ENCODE data around the gene SLX4IP. TPM values are rescaled to one million over a fixed set of nuclear protein-coding genes. Genes with fewer than 3 reads are reported as not detected.

SLX4IP gene
- total RNA-seq, 1 experiment from 2014 or later = 7.4 TPM

DNA sequence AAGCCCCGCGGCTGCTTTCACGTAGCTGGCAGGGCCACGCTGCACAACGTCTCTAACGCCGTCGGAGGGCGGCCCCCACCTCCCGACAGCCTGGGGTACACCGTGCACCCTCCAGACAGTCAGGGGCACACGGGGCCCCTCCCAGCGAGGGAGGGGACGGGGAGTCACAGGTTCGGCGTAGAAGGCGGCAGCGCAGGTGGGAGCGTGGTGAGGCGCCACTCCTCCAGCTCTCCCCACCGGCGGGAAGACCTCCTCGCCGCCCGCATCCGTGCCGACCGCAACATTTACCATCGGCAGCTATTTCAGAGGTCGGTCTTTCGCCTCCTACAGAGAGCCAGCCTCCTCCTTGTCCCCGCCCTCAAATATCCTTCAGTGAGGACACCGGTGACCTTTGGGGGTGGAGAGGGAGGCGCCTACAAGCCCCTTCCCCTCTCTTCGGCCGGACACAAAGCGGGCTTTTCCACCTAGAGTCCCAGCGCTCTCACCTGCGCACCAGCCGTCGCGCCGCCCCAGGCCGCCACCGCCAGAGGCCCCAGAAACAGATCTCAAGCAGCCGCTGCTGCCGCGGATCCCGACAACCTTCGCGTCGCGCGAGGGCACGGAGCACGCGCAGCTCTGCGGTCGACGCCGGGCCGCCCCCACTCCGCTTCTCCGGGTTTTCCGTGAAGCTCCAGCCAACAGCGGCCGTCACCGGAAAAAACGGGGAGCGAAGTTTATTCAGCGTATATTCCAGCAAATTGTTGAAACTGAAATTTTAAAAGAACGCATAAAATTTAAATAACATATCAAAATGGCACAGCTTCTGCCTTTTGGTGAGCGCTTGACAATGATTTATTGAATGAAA lies 1.3 kb upstream of the SLX4IP start, which contains the start of gene MKKS (continued):
- 0 out of 2 replicates have a peak, but pooled peaks have one; percentile 1 for TF ChIP-seq JUN (CRISPR knock-in tag; IDR thresholded peaks at IDR 0.05)
- TF ChIP-seq, protein P1, sequence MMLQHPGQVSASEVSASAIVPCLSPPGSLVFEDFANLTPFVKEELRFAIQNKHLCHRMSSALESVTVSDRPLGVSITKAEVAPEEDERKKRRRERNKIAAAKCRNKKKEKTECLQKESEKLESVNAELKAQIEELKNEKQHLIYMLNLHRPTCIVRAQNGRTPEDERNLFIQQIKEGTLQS (CRISPR knock-in tag; conservative IDR thresholded peaks at IDR 0.05) = no peak
- TF ChIP-seq ZNF317 (CRISPR knock-in tag; IDR thresholded peaks at IDR 0.05; ENCODE audit: borderline replicate concordance, low read depth) = no peak
- TF ChIP-seq SMAD3 (CRISPR knock-in tag; IDR thresholded peaks at IDR 0.05; ENCODE audit: borderline replicate concordance) = peak; percentile 65; the same call in 1 of the 2 replicates
- peak; percentile 62; the same call in 1 of the 2 replicates for TF ChIP-seq ZNF232 (CRISPR knock-in tag; IDR thresholded peaks at IDR 0.05)
- 0 out of 2 replicates have a peak, but pooled peaks have one; percentile 48 for TF ChIP-seq ETV6 (CRISPR knock-in tag; IDR thresholded peaks at IDR 0.05)
- TF ChIP-seq, protein P2, sequence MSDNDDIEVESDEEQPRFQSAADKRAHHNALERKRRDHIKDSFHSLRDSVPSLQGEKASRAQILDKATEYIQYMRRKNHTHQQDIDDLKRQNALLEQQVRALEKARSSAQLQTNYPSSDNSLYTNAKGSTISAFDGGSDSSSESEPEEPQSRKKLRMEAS (CRISPR knock-in tag; IDR thresholded peaks at IDR 0.05) = peak; percentile 83; the same call in 1 of the 2 replicates
- 0 out of 2 replicates have a peak, but pooled peaks have one; percentile 41 for TF ChIP-seq SP1 (CRISPR knock-in tag; conservative IDR thresholded peaks at IDR 0.05)
- TF ChIP-seq RELA (CRISPR knock-in tag; IDR thresholded peaks at IDR 0.05; ENCODE audit: borderline replicate concordance) = no peak
- TF ChIP-seq, protein P3, sequence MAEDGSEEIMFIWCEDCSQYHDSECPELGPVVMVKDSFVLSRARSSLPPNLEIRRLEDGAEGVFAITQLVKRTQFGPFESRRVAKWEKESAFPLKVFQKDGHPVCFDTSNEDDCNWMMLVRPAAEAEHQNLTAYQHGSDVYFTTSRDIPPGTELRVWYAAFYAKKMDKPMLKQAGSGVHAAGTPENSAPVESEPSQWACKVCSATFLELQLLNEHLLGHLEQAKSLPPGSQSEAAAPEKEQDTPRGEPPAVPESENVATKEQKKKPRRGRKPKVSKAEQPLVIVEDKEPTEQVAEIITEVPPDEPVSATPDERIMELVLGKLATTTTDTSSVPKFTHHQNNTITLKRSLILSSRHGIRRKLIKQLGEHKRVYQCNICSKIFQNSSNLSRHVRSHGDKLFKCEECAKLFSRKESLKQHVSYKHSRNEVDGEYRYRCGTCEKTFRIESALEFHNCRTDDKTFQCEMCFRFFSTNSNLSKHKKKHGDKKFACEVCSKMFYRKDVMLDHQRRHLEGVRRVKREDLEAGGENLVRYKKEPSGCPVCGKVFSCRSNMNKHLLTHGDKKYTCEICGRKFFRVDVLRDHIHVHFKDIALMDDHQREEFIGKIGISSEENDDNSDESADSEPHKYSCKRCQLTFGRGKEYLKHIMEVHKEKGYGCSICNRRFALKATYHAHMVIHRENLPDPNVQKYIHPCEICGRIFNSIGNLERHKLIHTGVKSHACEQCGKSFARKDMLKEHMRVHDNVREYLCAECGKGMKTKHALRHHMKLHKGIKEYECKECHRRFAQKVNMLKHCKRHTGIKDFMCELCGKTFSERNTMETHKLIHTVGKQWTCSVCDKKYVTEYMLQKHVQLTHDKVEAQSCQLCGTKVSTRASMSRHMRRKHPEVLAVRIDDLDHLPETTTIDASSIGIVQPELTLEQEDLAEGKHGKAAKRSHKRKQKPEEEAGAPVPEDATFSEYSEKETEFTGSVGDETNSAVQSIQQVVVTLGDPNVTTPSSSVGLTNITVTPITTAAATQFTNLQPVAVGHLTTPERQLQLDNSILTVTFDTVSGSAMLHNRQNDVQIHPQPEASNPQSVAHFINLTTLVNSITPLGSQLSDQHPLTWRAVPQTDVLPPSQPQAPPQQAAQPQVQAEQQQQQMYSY (CRISPR knock-in tag; IDR thresholded peaks at IDR 0.05) = peak; percentile 98
- TF ChIP-seq ESRRA (CRISPR knock-in tag; IDR thresholded peaks at IDR 0.05; ENCODE audit: borderline replicate concordance) = no peak
- no peak for TF ChIP-seq SOX15 (CRISPR knock-in tag; IDR thresholded peaks at IDR 0.05)
- TF ChIP-seq, protein P4, sequence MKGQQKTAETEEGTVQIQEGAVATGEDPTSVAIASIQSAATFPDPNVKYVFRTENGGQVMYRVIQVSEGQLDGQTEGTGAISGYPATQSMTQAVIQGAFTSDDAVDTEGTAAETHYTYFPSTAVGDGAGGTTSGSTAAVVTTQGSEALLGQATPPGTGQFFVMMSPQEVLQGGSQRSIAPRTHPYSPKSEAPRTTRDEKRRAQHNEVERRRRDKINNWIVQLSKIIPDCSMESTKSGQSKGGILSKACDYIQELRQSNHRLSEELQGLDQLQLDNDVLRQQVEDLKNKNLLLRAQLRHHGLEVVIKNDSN (CRISPR knock-in tag; IDR thresholded peaks at IDR 0.05) = no peak
- TF ChIP-seq CREM (CRISPR knock-in tag; IDR thresholded peaks at IDR 0.05) = no peak
- TF ChIP-seq MYBL2 (CRISPR knock-in tag; IDR thresholded peaks at IDR 0.05) = no peak; the same call in 1 of the 2 replicates
- peak; percentile 10; the same call in 1 of the 2 replicates for TF ChIP-seq NFE2L1 (CRISPR knock-in tag; IDR thresholded peaks at IDR 0.05)
- TF ChIP-seq GABPB1 (CRISPR knock-in tag; IDR thresholded peaks at IDR 0.05) = peak; percentile 71; the same call in 1 of the 2 replicates
- no peak for TF ChIP-seq NR3C1 (CRISPR knock-in tag; conservative IDR thresholded peaks at IDR 0.05; ENCODE audit: low read depth)
- TF ChIP-seq, protein P5, sequence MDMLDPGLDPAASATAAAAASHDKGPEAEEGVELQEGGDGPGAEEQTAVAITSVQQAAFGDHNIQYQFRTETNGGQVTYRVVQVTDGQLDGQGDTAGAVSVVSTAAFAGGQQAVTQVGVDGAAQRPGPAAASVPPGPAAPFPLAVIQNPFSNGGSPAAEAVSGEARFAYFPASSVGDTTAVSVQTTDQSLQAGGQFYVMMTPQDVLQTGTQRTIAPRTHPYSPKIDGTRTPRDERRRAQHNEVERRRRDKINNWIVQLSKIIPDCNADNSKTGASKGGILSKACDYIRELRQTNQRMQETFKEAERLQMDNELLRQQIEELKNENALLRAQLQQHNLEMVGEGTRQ (CRISPR knock-in tag; IDR thresholded peaks at IDR 0.05) = no peak
- TF ChIP-seq, protein P6, sequence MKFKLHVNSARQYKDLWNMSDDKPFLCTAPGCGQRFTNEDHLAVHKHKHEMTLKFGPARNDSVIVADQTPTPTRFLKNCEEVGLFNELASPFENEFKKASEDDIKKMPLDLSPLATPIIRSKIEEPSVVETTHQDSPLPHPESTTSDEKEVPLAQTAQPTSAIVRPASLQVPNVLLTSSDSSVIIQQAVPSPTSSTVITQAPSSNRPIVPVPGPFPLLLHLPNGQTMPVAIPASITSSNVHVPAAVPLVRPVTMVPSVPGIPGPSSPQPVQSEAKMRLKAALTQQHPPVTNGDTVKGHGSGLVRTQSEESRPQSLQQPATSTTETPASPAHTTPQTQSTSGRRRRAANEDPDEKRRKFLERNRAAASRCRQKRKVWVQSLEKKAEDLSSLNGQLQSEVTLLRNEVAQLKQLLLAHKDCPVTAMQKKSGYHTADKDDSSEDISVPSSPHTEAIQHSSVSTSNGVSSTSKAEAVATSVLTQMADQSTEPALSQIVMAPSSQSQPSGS (CRISPR knock-in tag; IDR thresholded peaks at IDR 0.05; ENCODE audit: borderline replicate concordance, low read depth) = no peak
- TF ChIP-seq IRF2 (CRISPR knock-in tag; IDR thresholded peaks at IDR 0.05; ENCODE audit: borderline replicate concordance, low read depth) = no peak

Data from WTC11 (cell line).